HepG2 (cell line): ENCODE results near the gene OPA3. TPM values are rescaled to one million over a fixed set of nuclear protein-coding genes. Genes with fewer than 3 reads are reported as not detected.

ENCODE experiments used
- ATAC-seq: fragments of 200-7000 bp; cut with Tn5 transposase; 3 replicates; pipeline ENCODE4 v1.9.1; 2020; ENCODE audit warnings: mild to moderate bottlenecking, moderate library complexity
- BruUV-seq: library from RNA; stranded (reverse); fragments of 400-500 nt; replicated peaks from 2 replicates; lab custom pipeline; 2021; lab: Mats Ljungman, UMichigan
- CTCF ChIA-PET: fragments of 300-600 bp; formaldehyde crosslinking; extraction: SDS; loops from one replicate; lab custom pipeline; 2021; ENCODE audit warnings: low total read pairs, inconsistent platforms, low intra/inter-chr PET ratio; lab: Yijun Ruan, JAX
- POLR2A ChIA-PET: fragments of 350-600 bp; sonication (Branson Sonifier 250); formaldehyde crosslinking; loops from one replicate; lab custom pipeline; 2020; ENCODE audit warnings: antibody characterized with exemption, inconsistent platforms; lab: Yijun Ruan, JAX
- DNase-seq: peaks from one replicate; pipeline ENCODE4 v3.0.0-alpha.2; 2015; ENCODE audit warnings: low spot score
- FAIRE-seq: peaks from 3 replicates; lab custom pipeline; 2011; peaks lifted over from hg19 to GRCh38; lab: Jason Lieb, UNC
- H2AFZ ChIP-seq: one replicate; pipeline ENCODE4 v1.6.1; 2011; ENCODE audit warnings: low read length, inconsistent platforms
- H3K27ac ChIP-seq: fragments of 300-600 bp; 3 replicates; pipeline ENCODE4 v1.8.0; 2011; ENCODE audit warnings: mixed run types, mild to moderate bottlenecking, mixed read lengths, low read length, inconsistent platforms; ENCODE audit not compliant: insufficient read depth; ENCODE audit errors: extremely low read length
- H3K27me3 ChIP-seq, 2 experiments: fragments of 200-600 bp in 1 of 2; 2 replicates in 1 of 2; 3 replicates in 1 of 2; pipeline versions ENCODE4 v1.6.0 to v1.8.0; 2011; ENCODE audit warnings: low read length in 2 of 2, mild to moderate bottlenecking in 2 of 2, moderate library complexity in 2 of 2, inconsistent platforms in 1 of 2; ENCODE audit not compliant: insufficient read depth in 2 of 2, control insufficient read depth in 1 of 2
- H3K36me3 ChIP-seq, 2 experiments: fragments of 200-600 bp in 1 of 2; replicated peaks in 1 of 2; 2 replicates in 1 of 2; 3 replicates in 1 of 2; pipeline versions ENCODE4 v1.5.1 to v1.8.0; 2011; ENCODE audit warnings: low read length in 2 of 2, inconsistent platforms in 1 of 2; ENCODE audit not compliant: insufficient read depth in 2 of 2, control insufficient read depth in 1 of 2
- H3K4me1 ChIP-seq: 2 replicates; pipeline ENCODE4 v1.5.1; 2012; ENCODE audit warnings: low read length, inconsistent platforms; ENCODE audit not compliant: insufficient read depth
- H3K4me2 ChIP-seq: 2 replicates; pipeline ENCODE4 v1.6.0; 2011; ENCODE audit warnings: low read depth, low read length, inconsistent platforms
- H3K4me3 ChIP-seq, 3 experiments: fragments of 200-600 bp in 1 of 3; sonication (generic), shearing (Covaris generic) in 1 of 3; replicated peaks in 1 of 3; 2 replicates each; pipeline ENCODE4 v1.5.1; 2011 to 2016; ENCODE audit warnings: low read length in 3 of 3, inconsistent platforms in 2 of 3, low read depth in 2 of 3, mild to moderate bottlenecking in 2 of 3, control low read depth in 1 of 3, mixed read lengths in 1 of 3; ENCODE audit not compliant: insufficient read depth in 1 of 3
- H3K79me2 ChIP-seq: one replicate; pipeline ENCODE4 v1.6.1; 2011; ENCODE audit warnings: low read length, inconsistent platforms; ENCODE audit not compliant: insufficient read depth
- H3K9ac ChIP-seq: 2 replicates; pipeline ENCODE4 v1.6.0; 2011; ENCODE audit warnings: mild to moderate bottlenecking, low read depth, low read length, inconsistent platforms; ENCODE audit not compliant: insufficient read depth
- H3K9me3 ChIP-seq: 2 replicates; pipeline ENCODE4 v1.5.1; 2012; ENCODE audit warnings: mild to moderate bottlenecking, low read length
- H4K20me1 ChIP-seq: 2 replicates; pipeline ENCODE4 v1.6.0; 2011; ENCODE audit warnings: inconsistent platforms, mild to moderate bottlenecking, low read length, moderate library complexity; ENCODE audit not compliant: insufficient read depth
- DMAP1 ChIP-seq: IDR thresholded peaks from 2 replicates; pipeline ENCODE4 v1.6.1; 2016
- MATR3 ChIP-seq: sonication (generic); formaldehyde crosslinking; IDR thresholded peaks from 2 replicates; pipeline ENCODE4 v1.4.0; 2020; ENCODE audit warnings: missing genetic modification reagents
- RBM22 ChIP-seq: fragments of 200-400 bp; formaldehyde crosslinking; optimal IDR thresholded peaks from 2 replicates; pipeline ENCODE3; 2017; ENCODE audit warnings: mild to moderate bottlenecking, low read length, moderate library complexity
- SNAPC2 ChIP-seq: sonication (generic); formaldehyde crosslinking; IDR thresholded peaks from 2 replicates; pipeline ENCODE4 v1.8.1; 2022; ENCODE audit warnings: mild to moderate bottlenecking, missing genetic modification reagents
- SPEN ChIP-seq: sonication (generic); formaldehyde crosslinking; IDR thresholded peaks from 2 replicates; pipeline ENCODE4 v1.5.1; 2020; ENCODE audit warnings: low read depth, mild to moderate bottlenecking, missing genetic modification reagents
- TARDBP ChIP-seq: sonication (generic); formaldehyde crosslinking; IDR thresholded peaks from 2 replicates; pipeline ENCODE4 v1.8.0; 2022; ENCODE audit warnings: mild to moderate bottlenecking, missing genetic modification reagents
- TBL1XR1 ChIP-seq: fragments of 150-350 bp; IDR thresholded peaks from 2 replicates; pipeline ENCODE4 v1.6.1; 2014; ENCODE audit warnings: borderline replicate concordance, low read length; ENCODE audit not compliant: partially characterized antibody
- TOE1 ChIP-seq: sonication (generic); formaldehyde crosslinking; IDR thresholded peaks from 2 replicates; pipeline ENCODE4 v1.4.0; 2020; ENCODE audit warnings: mild to moderate bottlenecking, missing genetic modification reagents
- YEATS4 ChIP-seq: sonication (generic); formaldehyde crosslinking; IDR thresholded peaks from 2 replicates; pipeline ENCODE4 v1.4.0; 2020; ENCODE audit warnings: missing genetic modification reagents, borderline replicate concordance
- ZFP36L1 ChIP-seq: sonication (generic); formaldehyde crosslinking; IDR thresholded peaks from 2 replicates; pipeline ENCODE4 v1.8.0; 2022; ENCODE audit warnings: mild to moderate bottlenecking, missing genetic modification reagents, moderate library complexity
- ZHX1 ChIP-seq: sonication (generic); formaldehyde crosslinking; IDR thresholded peaks from 2 replicates; pipeline ENCODE4 v1.8.1; 2022; ENCODE audit warnings: low read depth, mild to moderate bottlenecking, missing genetic modification reagents
- ZHX2 ChIP-seq, 2 experiments: sonication (generic) in 1 of 2; formaldehyde crosslinking in 1 of 2; IDR thresholded peaks; 2 replicates each; pipeline versions ENCODE4 v1.6.1 to v1.9.0; 2014 to 2022; ENCODE audit warnings: antibody characterized with exemption in 1 of 2, borderline replicate concordance in 1 of 2, inconsistent platforms in 1 of 2, low read depth in 1 of 2, missing genetic modification reagents in 1 of 2
- ZNF468 ChIP-seq: sonication (generic); formaldehyde crosslinking; IDR thresholded peaks from 2 replicates; pipeline ENCODE4 v1.8.0; 2022; ENCODE audit warnings: mild to moderate bottlenecking, moderate library complexity, missing genetic modification reagents
- ZNF564 ChIP-seq: sonication (generic); formaldehyde crosslinking; IDR thresholded peaks from 2 replicates; pipeline ENCODE4 v1.8.1; 2023; ENCODE audit warnings: mild to moderate bottlenecking, missing genetic modification reagents
- ZNF782 ChIP-seq: sonication (generic); formaldehyde crosslinking; IDR thresholded peaks from 2 replicates; pipeline ENCODE4 v1.4.0; 2020; ENCODE audit warnings: missing genetic modification reagents, mild to moderate bottlenecking, borderline replicate concordance
- ZNF878 ChIP-seq: sonication (generic); formaldehyde crosslinking; IDR thresholded peaks from 2 replicates; pipeline ENCODE4 v1.8.1; 2023; ENCODE audit warnings: mild to moderate bottlenecking, missing genetic modification reagents, moderate library complexity
- ZSCAN30 ChIP-seq: sonication (generic); formaldehyde crosslinking; IDR thresholded peaks from 2 replicates; pipeline ENCODE4 v1.5.0; 2020; ENCODE audit warnings: mild to moderate bottlenecking, missing genetic modification reagents
- WGBS: methylation state at CpG from one replicate; pipeline ENCODE4 v1.1.6; 2017; ENCODE audit warnings: low lambda C conversion rate; 5-methylcytosine and 5-hydroxymethylcytosine counted together
- in situ Hi-C: cut with HindIII; loops from 2 replicates; pipeline ENCODE4 v1.10.0; 2017; ENCODE audit warnings: low pct_unique_long_range_greater_than_20kb; ENCODE audit not compliant: extremely low pct_ligation_motif_present
- intact Hi-C: fragments of 100-400 bp; cut with micrococcal nuclease; formaldehyde crosslinking; loops from one replicate; pipeline ENCODE4 v1.10.0; 2022; ENCODE audit not compliant: unreplicated experiment
- polyA plus RNA-seq, 8 experiments: library from polyadenylated mRNA; depleted of rRNA in 3 of 8; stranded (reverse) in 7 of 8; unstranded in 1 of 8; fragments of >200 nt; fragmentation: Illumina TruSeq in 4 of 8; extraction: Trizol in 4 of 8; gene quantifications; 2 replicates each; pipeline versions ENCODE4 v1.2.1 to v1.2.3, GENCODE V29; 2011 to 2016; ENCODE audit warnings: low read depth in 4 of 8, missing spikeins in 1 of 8, mixed read lengths in 1 of 8; ENCODE audit not compliant: insufficient read depth in 1 of 8
- total RNA-seq, 5 experiments: library from RNA; depleted of rRNA; stranded (reverse); fragments of >200 nt; fragmentation: Illumina TruSeq; extraction: Trizol; gene quantifications; 2 replicates each; pipeline ENCODE4 v1.2.3, GENCODE V29; 2016; ENCODE audit warnings: low read depth in 1 of 5

OPA3 gene
- total and polyA plus RNA-seq, 2 of the 13 experiments (the other 11 are each of a cell fraction or from before 2014, with no cell fraction given) = 8.3 to 17.7 TPM

- no TSS peak for BruUV-seq
- WGBS = 97% methylated on average over 5 of the region's 5 CpGs
- Histone ChIP-seq H3K9me3 (no peaks in the 10 kb centered on the region), H3K9ac (no peak overlapping the region), H2AFZ (no peak overlapping the region), H3K4me2 (no peak overlapping the region), H3K27me3 (no peaks in the 10 kb centered on the region), H3K79me2 (peaks cover 37% of the 10 kb centered on the region), H3K4me3 (no peak overlapping the region), H4K20me1 (no peaks in the 10 kb centered on the region), H3K27ac (peak overlapping the region; percentile 18), H3K36me3 (peaks cover 0 to 6% of the 10 kb centered on the region in 2 experiments; a peak in 1 of 5 replicates), H3K4me1 (peaks cover 79% of the 10 kb centered on the region)
- in situ Hi-C loops = no loop called here
- FAIRE-seq (no peak), DNase-seq (no peak), ATAC-seq (no peak)
- ChIA-PET POLR2A (no interaction called here), CTCF (no interaction called here)
- TF ChIP-seq TBL1XR1 = no peak
- no peak for TF ChIP-seq YEATS4 (CRISPR knock-in tag)
- TF ChIP-seq ZNF564 (CRISPR knock-in tag) = no peak
- TF ChIP-seq MATR3 = no peak
- no peak for TF ChIP-seq RBM22
- TF ChIP-seq TOE1 (CRISPR knock-in tag) = no peak
- TF ChIP-seq DMAP1 (CRISPR knock-in tag) = no peak
- no peak for TF ChIP-seq SNAPC2 (CRISPR knock-in tag)
- no peak for TF ChIP-seq ZFP36L1 (CRISPR knock-in tag)
- no peak for TF ChIP-seq SPEN (CRISPR knock-in tag)
- no peak for TF ChIP-seq TARDBP (CRISPR knock-in tag)
- no peak for TF ChIP-seq ZNF878
- TF ChIP-seq ZSCAN30 (CRISPR knock-in tag) = no peak
- no peak for TF ChIP-seq ZNF468 (CRISPR knock-in tag)
- TF ChIP-seq ZNF782 (CRISPR knock-in tag) = no peak
- no peak for TF ChIP-seq ZHX2 (IDR thresholded peaks at IDR 0.05; ENCODE audit: low read depth)
- no peak for TF ChIP-seq ZHX2 (CRISPR knock-in tag; IDR thresholded peaks at IDR 0.05; ENCODE audit: borderline replicate concordance)
- no peak for TF ChIP-seq ZHX1
- intact Hi-C loops = no loop called here
Observed at GRCh38 chr19:45578861-45579260, 5.7 kb downstream of the OPA3 start.
